Activated T-cell treated with anti-CD3 and anti-CD28 coated beads for 24 hours (primary cell): ENCODE results near the gene LRRC2.
"Not testable (repeated sequence)": the region's sequence is repeated elsewhere in the genome, so short reads cannot be mapped to it uniquely, and the experiment has no call there.

Experiments
- DNase-seq: peaks from one replicate; pipeline ENCODE4 v3.0.0-alpha.2; 2020; ENCODE audit warnings: low read depth

Gene LRRC2, protein sequence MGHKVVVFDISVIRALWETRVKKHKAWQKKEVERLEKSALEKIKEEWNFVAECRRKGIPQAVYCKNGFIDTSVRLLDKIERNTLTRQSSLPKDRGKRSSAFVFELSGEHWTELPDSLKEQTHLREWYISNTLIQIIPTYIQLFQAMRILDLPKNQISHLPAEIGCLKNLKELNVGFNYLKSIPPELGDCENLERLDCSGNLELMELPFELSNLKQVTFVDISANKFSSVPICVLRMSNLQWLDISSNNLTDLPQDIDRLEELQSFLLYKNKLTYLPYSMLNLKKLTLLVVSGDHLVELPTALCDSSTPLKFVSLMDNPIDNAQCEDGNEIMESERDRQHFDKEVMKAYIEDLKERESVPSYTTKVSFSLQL

DNA sequence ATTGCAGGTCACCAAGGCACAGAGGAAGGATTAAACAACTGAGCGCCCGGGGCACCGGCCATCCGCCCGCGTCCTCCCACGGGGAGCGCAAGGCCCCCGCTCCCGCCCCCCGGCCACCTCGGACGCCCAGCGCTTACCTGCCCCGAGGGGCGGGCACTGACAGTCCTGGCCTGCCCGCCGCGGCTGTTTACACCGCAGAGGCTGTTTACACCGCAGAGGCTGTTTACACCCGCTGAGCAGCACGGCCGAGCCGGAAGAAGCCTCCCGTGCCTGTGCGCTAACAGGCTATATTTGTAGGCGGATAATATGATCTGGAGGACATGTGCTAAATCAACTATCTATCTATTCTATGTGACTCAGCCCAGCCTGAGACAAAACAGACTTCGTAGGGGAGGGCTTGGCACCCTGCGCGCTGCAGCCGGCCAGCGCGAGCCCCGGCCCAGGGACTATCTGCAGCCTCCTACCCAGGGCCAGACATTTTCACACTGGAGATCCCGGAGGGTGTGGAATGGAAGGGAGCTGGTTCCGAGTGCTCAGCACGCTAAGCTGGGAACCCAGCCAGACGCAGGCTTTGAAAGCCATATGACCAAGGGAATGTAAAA, at the start of gene LRRC2:
Gene LRRC2 (minus strand): TSS at position 263 of the 602 bp plus-strand sequence. CDS start 14,711 bp downstream, outside the sequence.
- DNase-seq = no peak

DNA sequence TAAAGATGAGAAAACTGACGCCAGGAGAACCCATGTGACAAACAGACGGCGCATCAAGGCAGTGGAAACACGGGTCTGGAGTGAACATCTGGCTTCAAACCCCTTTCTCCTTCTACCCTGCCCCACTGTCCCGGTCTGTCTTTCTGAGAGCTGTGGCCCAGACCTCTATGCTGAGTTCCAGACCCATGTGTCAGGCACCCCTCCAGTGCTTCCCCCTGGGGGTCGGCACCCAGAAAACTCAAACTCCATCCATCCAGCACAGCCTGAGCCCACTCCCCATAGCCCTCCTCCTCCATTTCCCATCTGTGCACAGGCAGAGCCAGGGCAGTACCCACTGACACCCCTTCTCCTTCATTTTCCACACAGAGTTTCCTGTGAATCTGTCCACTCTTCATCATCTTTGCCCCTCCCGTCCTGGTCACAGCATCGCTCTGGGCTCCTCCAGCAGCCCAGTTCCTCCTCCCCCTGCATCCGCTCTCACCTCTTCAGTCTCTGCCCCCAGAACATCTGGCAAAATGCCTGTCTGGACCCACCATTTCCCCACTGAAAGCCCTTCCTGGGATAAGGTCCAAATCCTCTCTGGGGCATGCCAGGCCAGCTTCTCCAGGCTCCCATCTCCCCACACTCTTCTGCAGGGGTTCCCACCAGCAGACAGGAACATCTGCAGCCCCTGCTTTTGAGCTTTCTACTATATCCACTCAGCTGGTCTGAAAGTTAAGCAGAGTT, 49.1 kb upstream of the LRRC2 start:
- DNase-seq = no peak

DNA sequence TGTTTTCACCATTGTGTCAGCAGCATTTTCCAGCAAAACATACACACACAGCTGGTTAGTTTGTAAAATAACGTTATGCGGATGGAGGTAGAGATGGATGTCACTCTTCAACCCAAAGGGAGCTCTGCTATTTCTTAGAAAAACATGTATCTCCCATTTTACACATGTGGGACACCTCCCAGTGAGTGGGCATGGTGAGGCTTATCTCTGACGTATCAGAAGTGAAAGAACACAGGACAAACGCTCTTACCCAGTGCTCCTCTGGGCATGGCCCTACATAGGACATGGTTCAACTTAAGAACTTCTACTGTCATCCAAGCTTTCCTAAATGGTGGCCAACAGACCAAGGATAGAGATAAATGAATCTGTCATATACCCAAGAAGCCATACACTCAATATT, 48.3 kb upstream of the LRRC2 start:
- no peak for DNase-seq

DNA sequence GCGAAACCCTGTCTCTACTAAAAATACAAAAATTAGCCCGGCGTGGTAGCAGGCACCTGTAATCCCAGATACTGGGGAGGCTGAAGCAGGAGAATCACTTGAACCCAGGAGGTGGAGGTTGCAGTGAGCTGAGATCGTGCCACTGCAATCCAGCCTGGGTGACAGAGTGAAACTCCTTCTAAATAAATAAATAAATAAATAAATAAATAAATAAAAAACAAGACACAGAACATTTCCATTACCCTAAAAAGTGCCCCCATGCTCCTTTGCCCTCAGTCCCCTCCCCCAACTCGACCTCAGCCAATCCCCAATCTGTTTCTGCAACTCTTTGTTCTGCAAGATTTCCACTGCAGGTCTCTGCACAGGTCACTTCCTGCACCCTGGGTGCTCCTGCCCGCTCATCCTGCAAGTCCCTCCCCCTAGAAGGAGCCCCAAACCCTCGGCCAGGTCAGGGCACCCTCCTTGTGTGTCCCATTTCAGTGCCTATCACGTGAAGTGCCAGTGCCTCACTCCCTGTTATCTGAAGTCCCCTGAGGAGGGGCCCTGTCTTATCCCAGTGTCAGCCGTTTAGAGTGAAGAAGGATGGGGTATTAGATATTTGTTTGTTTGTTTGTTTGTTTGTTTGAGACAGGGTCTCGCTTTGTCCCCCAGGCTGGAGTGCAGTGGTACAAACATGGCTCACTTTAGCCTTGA, 47.4 kb upstream of the LRRC2 start:
- no peak for DNase-seq

DNA sequence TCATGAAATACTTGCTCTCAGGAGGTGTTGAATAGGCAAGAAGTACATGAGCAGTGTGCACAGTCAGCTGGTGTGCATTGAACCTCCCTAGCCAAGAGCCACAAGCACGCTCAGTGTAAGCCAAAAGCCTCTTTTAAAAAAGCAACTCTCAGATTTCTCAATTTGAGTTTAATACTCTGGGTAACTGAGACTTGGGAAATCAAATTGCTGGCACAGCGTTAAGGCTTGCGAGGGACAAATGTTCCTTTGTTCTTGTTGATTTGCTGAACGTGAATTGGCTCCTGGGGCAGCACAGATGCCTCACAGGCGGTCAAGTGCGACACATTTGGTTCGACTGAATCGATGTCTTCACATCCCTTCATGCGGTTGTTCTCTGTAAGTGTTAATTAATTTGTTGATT, 46.2 kb upstream of the LRRC2 start, which contains the start of gene FAM240A:
Gene FAM240A (plus strand): TSS at position 202 of the 400 bp plus-strand sequence. CDS start 159 bp downstream, at position 361.
- no peak for DNase-seq

DNA sequence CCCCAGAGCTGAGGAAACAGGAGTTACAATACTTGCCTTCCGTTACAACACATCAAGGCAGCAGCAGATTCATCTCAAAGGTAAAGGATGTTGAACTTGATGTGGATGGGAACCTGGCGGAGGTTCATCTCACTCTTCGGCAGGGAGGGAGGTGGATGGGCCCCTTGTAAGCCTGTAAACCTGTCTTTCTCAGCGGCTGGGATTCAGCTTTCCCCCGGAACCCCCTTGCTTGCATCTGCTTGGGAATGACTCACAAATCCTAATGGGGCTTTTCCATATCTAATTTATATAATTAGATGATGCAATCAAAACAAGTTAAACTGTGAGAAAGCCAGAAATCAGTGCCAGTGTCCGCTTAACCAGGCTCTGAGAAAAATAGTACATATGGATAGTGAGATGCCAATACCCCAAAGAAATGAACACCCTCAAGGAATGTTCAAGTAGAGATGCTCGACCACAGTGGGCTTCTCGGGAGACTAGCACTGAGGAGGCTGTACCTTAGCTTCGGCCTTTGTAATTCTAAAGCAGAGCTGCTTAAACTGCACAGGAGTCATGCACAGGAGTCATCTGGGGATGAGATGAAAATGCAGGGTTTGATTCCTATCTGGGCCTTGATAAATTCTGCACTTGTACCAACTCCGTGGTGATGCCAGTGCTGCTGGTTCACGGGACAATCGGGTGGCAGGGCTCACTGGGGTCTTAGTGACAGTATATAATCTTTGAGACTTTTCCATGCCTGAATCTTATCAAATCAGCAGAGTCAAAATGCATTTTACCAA, 44.0 kb upstream of the LRRC2 start:
- no peak for DNase-seq

DNA sequence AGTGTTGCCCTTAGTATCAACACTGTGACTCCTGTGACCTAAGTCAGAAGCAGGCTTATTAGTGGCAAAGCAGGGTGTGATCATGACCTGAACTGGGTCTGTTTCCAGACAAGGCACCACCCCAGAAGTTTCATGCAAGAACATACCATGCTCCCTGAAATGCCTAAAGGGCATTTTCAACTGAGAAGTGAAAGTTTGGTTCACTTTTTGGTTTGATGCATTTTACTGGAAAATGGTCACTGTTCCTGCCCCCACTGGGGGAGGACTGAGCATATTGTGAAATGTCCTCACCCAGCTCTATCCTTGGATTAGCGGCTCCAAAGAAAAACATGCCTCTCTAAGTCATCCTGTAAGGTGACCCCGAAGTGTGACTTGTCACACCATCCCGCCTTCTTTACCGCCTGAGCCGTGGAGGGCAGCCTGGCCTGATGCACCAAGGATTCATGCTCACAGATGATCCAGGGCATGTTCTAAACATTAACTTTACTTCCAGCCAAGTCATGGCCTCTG, 43.2 kb upstream of the LRRC2 start:
- no peak for DNase-seq

DNA sequence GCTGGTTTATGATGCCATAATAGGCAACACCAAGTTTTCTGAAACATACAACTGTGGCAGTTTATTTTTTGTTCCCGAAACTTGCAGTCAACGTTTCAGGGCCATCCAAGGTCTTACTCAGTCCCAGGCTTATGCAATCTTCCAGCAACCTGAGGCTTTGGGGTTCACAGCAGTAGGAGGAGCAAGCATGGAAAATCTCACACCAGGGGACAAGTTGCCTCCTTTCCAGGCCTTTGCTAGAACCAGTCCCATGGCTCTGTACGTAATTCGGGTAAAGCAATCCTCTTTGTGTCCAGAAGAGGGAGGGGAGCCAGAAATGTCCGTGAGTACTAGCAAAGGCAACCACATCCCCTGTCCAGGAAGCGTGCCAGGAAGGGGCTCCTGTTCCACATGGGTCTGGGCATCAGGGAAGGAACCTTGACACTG, 41.5 kb upstream of the LRRC2 start:
- no peak for DNase-seq

DNA sequence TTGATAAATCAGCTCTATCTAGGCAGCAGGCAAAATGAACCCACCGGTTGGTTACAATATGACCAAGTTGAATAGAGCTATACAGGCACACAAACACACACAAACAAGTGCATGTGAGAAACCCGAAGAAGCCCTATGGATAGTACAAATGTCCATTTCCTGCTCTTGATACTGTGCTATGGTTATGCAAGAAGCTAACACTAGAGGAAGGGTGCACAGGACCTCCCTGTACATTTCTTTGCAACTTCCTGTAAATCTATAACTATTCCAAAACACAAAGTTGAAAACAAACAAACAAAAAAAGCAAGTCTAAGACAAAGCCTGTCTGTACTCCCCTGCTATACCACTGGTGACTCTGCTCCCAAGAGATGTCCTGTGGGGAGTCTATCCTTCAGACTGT, 38.0 kb upstream of the LRRC2 start:
- DNase-seq = no peak

DNA sequence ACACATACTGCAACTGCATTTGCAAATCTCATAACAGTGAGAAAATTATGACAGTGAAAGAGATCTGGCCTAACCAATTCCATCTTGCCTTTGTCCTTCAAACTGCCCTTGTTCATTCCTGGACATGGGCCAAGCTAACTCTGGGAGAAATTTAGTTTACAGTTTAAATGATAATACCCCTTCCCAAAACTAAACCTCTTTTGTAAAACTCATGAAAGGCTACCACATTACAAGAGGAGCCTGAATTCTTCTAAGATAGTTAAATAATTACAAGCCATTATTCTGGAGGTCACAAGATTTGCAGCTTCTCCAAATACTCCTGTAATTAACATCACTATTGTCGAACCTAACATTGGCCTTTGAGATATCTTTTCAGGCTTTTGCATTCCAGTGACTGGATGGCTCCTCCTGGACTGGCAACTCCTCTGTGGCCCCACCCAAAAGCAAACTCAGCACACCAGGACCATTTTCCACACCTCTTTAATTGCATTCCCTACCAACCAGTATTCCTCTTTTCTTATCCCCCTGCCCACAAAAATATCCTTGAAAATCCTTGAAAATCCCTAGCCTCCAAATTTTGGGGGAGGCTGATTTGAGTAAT, 37.4 kb upstream of the LRRC2 start:
- DNase-seq = no peak

DNA sequence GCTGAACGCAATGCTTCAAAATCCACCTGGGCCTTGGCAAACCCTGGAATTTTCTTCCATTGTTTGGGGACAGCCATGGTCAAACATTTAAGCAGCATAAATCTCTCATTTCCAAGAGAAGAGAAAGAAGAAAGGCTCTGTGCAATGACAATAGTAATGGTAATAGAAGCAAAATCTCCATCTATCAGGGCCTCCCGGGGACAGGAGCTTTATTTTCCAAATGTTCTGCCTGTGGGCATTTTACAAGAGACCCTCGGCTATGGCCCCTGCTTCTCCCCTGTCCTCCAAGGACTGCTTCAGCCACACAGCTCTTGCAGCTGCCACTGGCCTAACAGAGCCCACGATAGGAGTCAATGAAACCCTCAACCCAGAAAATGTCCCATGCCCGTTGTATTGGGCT, 33.5 kb upstream of the LRRC2 start:
- DNase-seq = no peak

DNA sequence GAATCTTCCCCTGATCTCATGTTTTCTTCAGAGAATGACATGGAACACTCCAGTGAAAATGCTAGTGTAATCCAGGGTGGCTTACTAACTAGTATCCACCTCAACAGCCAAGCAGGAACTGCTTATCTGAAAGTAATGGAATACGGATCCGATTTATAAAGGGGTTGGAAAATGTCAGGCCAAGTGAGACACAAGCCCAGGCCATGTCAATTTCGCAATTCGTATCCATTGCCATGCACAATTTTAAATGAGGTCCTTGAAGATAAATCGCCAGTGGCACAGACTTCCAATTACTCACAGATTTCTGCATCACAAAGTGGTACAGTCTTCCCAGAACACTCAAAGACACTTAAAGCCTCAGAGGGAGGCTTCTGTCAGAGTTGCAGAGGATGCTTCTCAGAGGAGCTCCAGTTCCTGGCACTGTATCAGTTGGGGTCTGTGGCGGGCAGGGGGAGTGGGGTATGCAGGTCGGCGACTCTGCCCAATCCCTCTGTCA, 29.8 kb upstream of the LRRC2 start:
- DNase-seq = no peak

DNA sequence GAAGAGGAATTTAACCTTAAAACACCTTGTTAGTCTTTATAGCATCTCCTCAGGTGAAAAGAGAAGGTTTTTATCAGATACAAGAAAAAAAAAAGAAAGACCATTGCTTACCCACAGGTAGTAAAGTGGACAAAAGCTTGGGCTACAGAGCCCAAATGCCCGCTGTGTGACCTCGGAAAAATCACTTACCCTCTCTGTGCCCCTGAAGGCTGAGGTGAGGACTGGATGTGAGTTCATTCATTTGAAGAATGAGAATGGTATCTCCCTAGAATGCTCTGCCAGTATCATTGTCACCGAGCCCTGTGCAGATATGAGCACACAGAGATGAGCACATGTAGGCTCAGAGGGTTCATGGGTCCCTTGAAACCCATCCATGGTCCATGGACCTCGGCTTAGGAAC, 28.6 kb upstream of the LRRC2 start:
- no peak for DNase-seq

DNA sequence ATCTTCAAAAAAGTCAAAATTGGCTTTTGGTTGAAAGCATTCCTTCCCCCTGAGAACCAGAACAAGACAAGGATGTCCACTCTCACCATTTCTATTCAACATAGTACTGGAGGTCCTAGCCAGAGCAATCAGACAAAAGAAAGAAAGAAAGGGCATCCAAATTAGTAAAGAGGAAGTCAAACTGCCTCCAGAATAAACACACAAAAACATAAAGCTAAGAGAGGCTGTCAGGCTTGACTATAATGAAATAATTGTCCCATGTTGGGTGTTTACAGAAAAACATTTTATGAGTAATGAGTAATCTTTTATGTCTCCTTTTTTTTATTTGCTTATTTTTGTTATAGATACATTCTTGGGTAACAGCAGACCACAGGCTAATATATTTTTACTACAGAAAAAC, 27.9 kb upstream of the LRRC2 start:
- DNase-seq = no peak

DNA sequence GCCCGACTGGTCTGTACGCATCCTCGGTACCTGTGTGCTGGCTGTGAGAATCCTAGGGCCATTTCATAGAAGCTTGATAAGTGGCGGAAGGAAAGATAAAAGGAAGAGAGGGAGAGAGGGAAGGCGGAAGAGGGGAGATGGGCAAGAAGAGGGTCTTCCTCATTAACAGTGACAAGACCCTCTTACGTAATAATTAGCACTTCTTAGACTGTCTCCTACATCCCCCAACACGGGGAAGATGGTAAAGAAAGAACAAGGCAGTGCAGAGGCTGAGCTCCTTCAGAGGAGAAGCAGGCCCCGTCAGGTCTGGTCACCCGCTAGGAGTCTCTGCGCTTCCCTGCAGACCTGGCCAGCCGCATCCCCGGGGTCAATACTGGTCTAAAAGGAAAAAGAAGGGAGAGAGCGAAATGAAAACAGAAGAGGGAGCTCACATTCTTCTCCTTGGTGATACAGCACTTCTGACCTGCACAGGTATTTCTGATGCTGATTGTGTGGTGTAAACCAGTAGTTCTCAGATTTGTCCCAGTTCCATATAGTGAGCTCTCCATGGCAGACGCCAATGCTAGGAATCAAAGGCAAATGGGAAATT, 27.3 kb upstream of the LRRC2 start:
- DNase-seq = no peak

DNA sequence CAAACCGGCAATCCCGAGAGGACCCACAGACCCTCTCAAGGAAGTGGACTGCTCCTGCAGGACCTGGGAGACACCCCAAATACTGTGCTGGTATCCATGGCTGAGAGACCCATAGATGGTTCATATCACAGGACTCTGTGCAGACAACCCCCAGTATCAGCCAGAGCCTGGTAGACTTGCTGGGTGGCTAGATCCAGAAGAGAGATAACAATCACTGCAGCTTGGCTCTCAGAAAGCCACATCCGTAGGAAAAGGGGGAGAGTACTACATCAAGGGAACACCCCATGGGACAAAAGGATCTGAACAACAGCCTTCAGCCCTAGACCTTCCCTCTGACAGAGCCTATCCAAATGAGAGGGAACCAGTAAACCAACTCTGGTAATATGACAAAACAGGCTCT, 21.2 kb upstream of the LRRC2 start:
- DNase-seq = not testable (repeated sequence)

DNA sequence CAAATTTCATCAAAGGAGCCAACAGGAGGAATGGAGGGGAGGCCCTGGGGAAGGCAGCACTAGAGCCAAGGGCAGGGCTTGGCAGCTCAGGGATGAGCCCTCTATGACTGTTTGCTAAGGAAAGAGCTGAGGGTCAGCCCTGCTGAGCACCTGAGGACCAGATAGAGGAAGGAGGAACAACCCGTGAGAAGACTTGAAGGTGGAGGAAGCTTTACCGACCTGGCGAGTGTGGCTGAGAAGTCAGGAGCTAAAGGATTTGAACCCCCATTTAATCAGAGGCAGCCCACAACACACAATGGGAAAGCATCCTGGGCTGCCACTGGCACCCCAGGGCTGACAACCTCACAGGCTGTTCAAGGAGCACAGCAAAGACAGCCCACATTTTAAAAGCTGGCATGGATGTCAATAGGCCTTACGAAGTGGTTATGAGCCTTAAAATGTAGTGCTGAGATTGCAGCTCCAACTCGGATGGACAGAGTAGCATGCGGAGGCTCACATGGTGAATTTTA, 20.7 kb upstream of the LRRC2 start:
- no peak for DNase-seq

DNA sequence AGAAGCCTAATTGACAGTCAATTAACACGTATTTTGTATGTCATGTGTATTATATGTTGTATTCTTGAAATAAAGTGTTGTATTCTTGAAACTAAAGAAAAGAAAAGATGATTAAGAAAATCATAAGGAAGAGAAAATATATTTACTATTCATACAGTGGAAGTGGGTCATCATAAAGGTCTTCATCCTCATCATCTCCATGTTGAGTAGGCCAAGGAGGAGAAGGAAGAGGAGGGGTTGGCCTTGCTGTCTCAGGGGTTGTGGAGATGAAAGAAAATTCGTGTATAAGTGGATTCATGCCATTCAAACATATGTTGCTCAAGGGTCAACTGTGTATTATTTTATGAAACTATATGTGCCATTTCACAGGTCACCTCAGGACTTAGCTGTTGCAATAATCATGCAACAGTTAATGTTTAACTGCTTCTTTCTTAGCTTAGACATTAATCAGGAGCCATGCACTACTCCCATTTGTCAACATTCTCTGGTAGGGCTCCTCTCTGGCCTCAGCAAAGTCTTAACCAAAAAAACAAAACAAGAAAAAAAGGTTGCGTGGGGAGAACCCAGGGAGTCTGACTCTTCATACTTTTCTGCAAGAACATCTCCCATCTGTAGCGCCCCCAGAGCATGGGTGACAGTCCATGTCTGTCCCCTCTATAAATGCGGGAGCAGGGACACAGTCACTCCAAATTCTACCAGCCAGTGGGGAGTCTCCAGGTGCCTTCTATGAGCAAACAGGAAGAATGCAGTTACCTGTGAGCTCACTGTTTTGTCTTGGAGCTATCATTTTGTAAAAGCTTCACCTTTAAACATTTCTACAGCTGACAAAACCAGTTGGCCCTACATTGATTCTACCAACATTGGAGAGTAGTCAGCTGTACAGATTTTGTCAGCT, 19.9 kb upstream of the LRRC2 start:
- DNase-seq = no peak
